Ovary (tissue), 9 donors: ENCODE results near the gene KIF4A. TPM values are rescaled to one million over a fixed set of nuclear protein-coding genes. Genes with fewer than 3 reads are reported as not detected.

Experiments used
- DNase-seq, 5 donors: peaks; one replicate each; pipeline ENCODE4 v3.0.0-alpha.2; 2019 to 2020
- H3K27ac ChIP-seq, 2 donors: fragments of 200-600 bp; one replicate each; pipeline versions ENCODE4 v1.5.1 to v1.8.0; 2019 to 2022
- H3K27me3 ChIP-seq: fragments of 200-600 bp; one replicate; pipeline ENCODE4 v1.8.0; 2022
- H3K36me3 ChIP-seq: fragments of 200-600 bp; sonication (generic); one replicate; pipeline ENCODE4 v1.5.1; 2019
- H3K4me1 ChIP-seq: one replicate; pipeline ENCODE4 v1.8.1; 2013; ENCODE audit warnings: mild to moderate bottlenecking, moderate library complexity; ENCODE audit not compliant: insufficient read depth
- H3K4me3 ChIP-seq: fragments of 200-600 bp; sonication (generic); one replicate; pipeline ENCODE4 v1.5.1; 2017
- H3K9me3 ChIP-seq, 2 donors: fragments of 200-600 bp in 1 of 2; sonication (generic) in 1 of 2; one replicate each; pipeline versions ENCODE4 v1.5.1 to v1.8.1; 2013 to 2019; ENCODE audit warnings: mild to moderate bottlenecking in 1 of 2, moderate library complexity in 1 of 2
- EP300 ChIP-seq: sonication (generic); formaldehyde crosslinking; IDR thresholded peaks from one replicate; pipeline ENCODE4 v1.6.1; 2017; ENCODE audit warnings: antibody characterized with exemption
- POLR2A ChIP-seq: fragments of 450-650 bp; IDR thresholded peaks from one replicate; pipeline ENCODE4 v1.6.1; 2017; ENCODE audit warnings: antibody characterized with exemption, mild to moderate bottlenecking, moderate library complexity
- WGBS, 3 donors: extraction: QIAGEN DNeasy Blood & Tissue Kit in 1 of 3; methylation state at CpG; one replicate each; pipeline versions ENCODE4 v1.1.5 to v1.1.7; 2013 to 2017; 5-methylcytosine and 5-hydroxymethylcytosine counted together
- intact Hi-C, 4 donors: fragments of 100-400 bp; cut with DNase I; formaldehyde crosslinking; loops; one replicate each; pipeline versions ENCODE4 v1.11.0 to v1.15.1; 2022 to 2023
- polyA plus RNA-seq, 2 donors: library from polyadenylated mRNA; stranded (reverse); fragments of 200-250 nt in 1 of 2; fragments of 350-450 nt in 1 of 2; fragmentation: Illumina TruSeq in 1 of 2; extraction: RNeasy Lipid Tissue Mini Kit (QIAGEN cat#74804) in 1 of 2; gene quantifications; one replicate each; pipeline ENCODE4 v1.2.3, GENCODE V29; 2013 to 2014
- total RNA-seq, 7 donors: library from RNA; depleted of rRNA in 2 of 7; stranded (reverse); fragments of >200 nt in 2 of 7; fragmentation: NEBNext Ultra II Directional in 3 of 7; extraction: Animal tissue kit (Norgen Biotek cat#: 25700) in 3 of 7; gene quantifications; one replicate each; pipeline versions ENCODE4 v1.1.0 to v1.2.4, GENCODE V29; 2016 to 2023
- TF ChIP-seq, protein P1 (sequence below), 3 donors: fragments of 450-650 bp in 2 of 3; fragments of 200-600 bp in 1 of 3; IDR thresholded peaks; one replicate each; pipeline versions ENCODE4 v1.5.1 to v1.8.0; 2016 to 2022; ENCODE audit warnings: antibody characterized with exemption in 3 of 3, mild to moderate bottlenecking in 1 of 3
- donor health status: DM: no; HTN: no; CAD: no; lungs with moderate emphysema.
- donor health status: DM: no; HTN: no; CAD: no.
- donor health status: Bipolar disorder and iron deficiency.
- donor health status: DM: yes; HTN: yes; CAD: no.
- donor health status: DM: no; HTN: no; CAD: no.
- donor health status: DM: yes; HTN: yes; CAD: no.

Gene KIF4A
- total and polyA plus RNA-seq, 9 donors, result 0.10 to 0.90 (median 0.23) TPM

DNA sequence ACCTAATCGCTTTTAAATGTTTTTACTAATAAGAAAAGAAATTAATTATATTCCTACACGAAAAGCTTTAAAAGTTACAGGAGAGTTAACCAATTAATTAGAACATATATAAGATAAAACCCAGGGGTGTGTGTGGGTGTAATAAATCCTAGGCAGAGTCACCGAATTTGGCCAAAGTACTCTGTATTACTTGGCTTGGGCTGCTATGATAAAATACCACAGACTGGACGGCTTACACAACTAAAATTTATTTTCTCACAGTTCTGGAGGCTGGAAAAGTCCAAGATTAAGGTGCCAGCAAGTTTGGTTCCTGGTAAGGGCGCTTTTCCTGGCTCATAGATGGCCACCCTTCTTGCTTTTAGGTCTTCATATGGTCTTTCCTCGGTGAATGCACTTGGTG, 45.0 kb upstream of the KIF4A start:
- 45 to 49% (median 47%) methylated on average over 6 of the region's 6 CpGs for WGBS, 3 donors
- DNase-seq, result no peak
- no peak for TF ChIP-seq EP300
- TF ChIP-seq POLR2A, result no peak
- TF ChIP-seq, protein P1, sequence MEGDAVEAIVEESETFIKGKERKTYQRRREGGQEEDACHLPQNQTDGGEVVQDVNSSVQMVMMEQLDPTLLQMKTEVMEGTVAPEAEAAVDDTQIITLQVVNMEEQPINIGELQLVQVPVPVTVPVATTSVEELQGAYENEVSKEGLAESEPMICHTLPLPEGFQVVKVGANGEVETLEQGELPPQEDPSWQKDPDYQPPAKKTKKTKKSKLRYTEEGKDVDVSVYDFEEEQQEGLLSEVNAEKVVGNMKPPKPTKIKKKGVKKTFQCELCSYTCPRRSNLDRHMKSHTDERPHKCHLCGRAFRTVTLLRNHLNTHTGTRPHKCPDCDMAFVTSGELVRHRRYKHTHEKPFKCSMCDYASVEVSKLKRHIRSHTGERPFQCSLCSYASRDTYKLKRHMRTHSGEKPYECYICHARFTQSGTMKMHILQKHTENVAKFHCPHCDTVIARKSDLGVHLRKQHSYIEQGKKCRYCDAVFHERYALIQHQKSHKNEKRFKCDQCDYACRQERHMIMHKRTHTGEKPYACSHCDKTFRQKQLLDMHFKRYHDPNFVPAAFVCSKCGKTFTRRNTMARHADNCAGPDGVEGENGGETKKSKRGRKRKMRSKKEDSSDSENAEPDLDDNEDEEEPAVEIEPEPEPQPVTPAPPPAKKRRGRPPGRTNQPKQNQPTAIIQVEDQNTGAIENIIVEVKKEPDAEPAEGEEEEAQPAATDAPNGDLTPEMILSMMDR (IDR thresholded peaks at IDR 0.05), result no peak
- H3K9me3 ChIP-seq, result no peaks in the 10 kb centered on the region
- H3K4me3 ChIP-seq, result no peak overlapping the region
- H3K27me3 ChIP-seq, result no peaks in the 10 kb centered on the region
- peaks cover 2% of the 10 kb centered on the region for H3K36me3 ChIP-seq
- no peaks in the 10 kb centered on the region for H3K4me1 ChIP-seq
- intact Hi-C loops, result no loop called here
- no peak overlapping the region for H3K27ac ChIP-seq

DNA sequence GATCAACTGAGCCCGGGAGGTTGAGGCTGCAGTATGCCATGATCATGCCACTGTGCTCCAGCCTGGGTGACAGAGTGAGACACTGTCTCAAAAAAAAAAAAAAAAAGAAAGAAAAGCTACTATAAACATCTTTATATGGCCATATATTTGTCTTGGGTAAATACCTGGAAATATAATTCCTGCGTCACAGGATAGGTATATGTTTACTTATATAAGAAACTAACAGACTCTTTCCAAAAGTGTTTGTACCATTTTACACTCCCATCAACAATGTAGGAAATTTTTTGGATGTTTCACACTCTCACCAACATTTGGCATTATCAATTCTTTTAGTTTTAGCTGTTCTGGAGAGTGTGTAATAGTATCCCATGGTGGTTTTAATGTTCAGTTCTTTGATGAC, 42.7 kb upstream of the KIF4A start:
- TF ChIP-seq, protein P1 (IDR thresholded peaks at IDR 0.05), result no peak
- WGBS, 3 donors, result 76 to 90% (median 90%) methylated on average over 2 of the region's 2 CpGs

GRCh38 chrX:70252491-70252890, 37.4 kb upstream of the KIF4A start:
- no peaks in the 10 kb centered on the region for H3K36me3 ChIP-seq
- H3K4me1 ChIP-seq, result no peaks in the 10 kb centered on the region
- WGBS, 3 donors, result 45 to 59% (median 48%) methylated on average over 2 of the region's 2 CpGs
- TF ChIP-seq, protein P1 (IDR thresholded peaks at IDR 0.05), result no peak
- no peak for TF ChIP-seq EP300
- no peak for TF ChIP-seq POLR2A
- no peak for DNase-seq
- intact Hi-C loops, result no loop called here
- no peaks in the 10 kb centered on the region for H3K9me3 ChIP-seq
- no peak overlapping the region for H3K27ac ChIP-seq
- no peaks in the 10 kb centered on the region for H3K27me3 ChIP-seq
- no peak overlapping the region for H3K4me3 ChIP-seq

More for the DNA sequence above, 42.7 kb upstream of the KIF4A start:
- no peaks in the 10 kb centered on the region for H3K9me3 ChIP-seq
- no peaks in the 10 kb centered on the region for H3K4me1 ChIP-seq
- intact Hi-C loops, result no loop called here
- no peaks in the 10 kb centered on the region for H3K27me3 ChIP-seq
- H3K27ac ChIP-seq, result no peak overlapping the region
- no peak for DNase-seq
- H3K4me3 ChIP-seq, result no peak overlapping the region
- H3K36me3 ChIP-seq, result peaks cover 2% of the 10 kb centered on the region

DNA sequence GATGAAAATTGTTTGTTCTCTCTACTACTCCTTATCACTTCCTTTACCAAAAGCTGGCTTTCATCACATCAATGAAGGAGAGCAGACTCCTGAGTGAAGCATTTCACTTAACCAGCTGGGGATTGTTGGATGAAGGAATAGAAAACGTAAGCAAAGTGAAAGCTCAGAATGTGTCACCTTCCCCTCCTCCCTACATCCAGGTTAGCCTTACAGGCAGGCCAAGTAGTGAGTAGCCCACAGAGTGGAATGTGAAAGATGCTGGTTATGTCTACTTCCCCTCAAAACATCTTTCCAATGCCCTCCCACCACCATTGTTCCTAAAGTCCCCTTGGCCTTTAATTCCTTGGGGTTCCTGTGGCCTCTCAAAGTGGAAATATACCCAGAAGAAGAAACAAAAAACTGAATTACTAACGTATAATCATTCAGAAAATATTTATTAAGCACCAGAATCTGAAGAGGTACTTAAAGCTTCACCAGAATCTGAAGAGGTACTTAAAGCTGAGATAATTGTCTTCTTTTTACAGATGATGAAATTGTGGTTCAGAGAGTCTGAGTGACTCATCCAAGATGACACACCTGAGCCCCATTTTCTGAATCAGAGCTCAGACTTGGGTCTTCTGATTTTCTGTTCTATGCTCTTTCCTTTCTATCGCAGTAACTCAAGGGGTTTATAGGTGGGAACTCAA, 36.4 kb upstream of the KIF4A start:
- intact Hi-C loops, result no loop called here
- no peaks in the 10 kb centered on the region for H3K9me3 ChIP-seq
- TF ChIP-seq EP300 (no peak), POLR2A (no peak)
- TF ChIP-seq, protein P1 (IDR thresholded peaks at IDR 0.05), result no peak
- no peak overlapping the region for H3K4me3 ChIP-seq
- H3K27me3 ChIP-seq, result no peaks in the 10 kb centered on the region
- no peaks in the 10 kb centered on the region for H3K4me1 ChIP-seq
- no peak overlapping the region for H3K27ac ChIP-seq
- no peak for DNase-seq
- H3K36me3 ChIP-seq, result no peaks in the 10 kb centered on the region
- 62 to 74% (median 67%) methylated on average over 3 of the region's 3 CpGs for WGBS, 3 donors
